Small intestine (tissue), 7 donors: ENCODE measurements around the gene GFPT1. TPM values are rescaled to one million over a fixed set of nuclear protein-coding genes. Genes with fewer than 3 reads are reported as not detected.

ENCODE experiments used
- DNase-seq, 2 donors: peaks; one replicate each; pipeline versions ENCODE4 v3.0.0 to v3.0.0-alpha.2; 2013
- FAIRE-seq: peaks from 2 replicates; lab custom pipeline; 2012; peaks lifted over from hg19 to GRCh38; lab: Jason Lieb, UNC
- H3K27ac ChIP-seq, 3 donors: one replicate each; pipeline ENCODE4 v1.5.1; 2013; ENCODE audit warnings: low read length in 2 of 3, mild to moderate bottlenecking in 2 of 3, control low read depth in 1 of 3, inconsistent platforms in 1 of 3, low read depth in 1 of 3, moderate library complexity in 1 of 3
- H3K27me3 ChIP-seq, 3 donors: one replicate each; pipeline ENCODE4 v1.6.1; 2013; ENCODE audit warnings: low read length in 3 of 3, inconsistent platforms in 1 of 3; ENCODE audit not compliant: control insufficient read depth in 3 of 3, insufficient read depth in 3 of 3
- H3K36me3 ChIP-seq, 3 donors: one replicate each; pipeline ENCODE4 v1.6.1; 2013; ENCODE audit warnings: low read length in 3 of 3, inconsistent platforms in 1 of 3, low read depth in 1 of 3, mild to moderate bottlenecking in 1 of 3, moderate library complexity in 1 of 3; ENCODE audit not compliant: control insufficient read depth in 3 of 3, insufficient read depth in 2 of 3
- H3K4me1 ChIP-seq, 3 donors: one replicate each; pipeline ENCODE4 v1.6.1; 2013; ENCODE audit warnings: low read length in 2 of 3, inconsistent platforms in 1 of 3, low read depth in 1 of 3, mild to moderate bottlenecking in 1 of 3, moderate library complexity in 1 of 3; ENCODE audit not compliant: control insufficient read depth in 3 of 3, insufficient read depth in 2 of 3
- H3K4me3 ChIP-seq, 3 donors: one replicate each; pipeline ENCODE4 v1.5.1; 2013; ENCODE audit warnings: low read length in 3 of 3, control low read depth in 1 of 3, inconsistent platforms in 1 of 3, low read depth in 1 of 3, mild to moderate bottlenecking in 1 of 3, moderate library complexity in 1 of 3
- H3K9me3 ChIP-seq, 2 donors: one replicate each; pipeline ENCODE4 v1.6.1; 2013; ENCODE audit warnings: low read depth in 1 of 2, low read length in 1 of 2; ENCODE audit not compliant: control insufficient read depth in 2 of 2, insufficient read depth in 1 of 2
- WGBS, 3 donors: extraction: QIAGEN DNeasy Blood & Tissue Kit; methylation state at CpG; one replicate each; pipeline ENCODE4 v1.1.7; 2013; 5-methylcytosine and 5-hydroxymethylcytosine counted together
- polyA plus RNA-seq, 4 donors: library from polyadenylated mRNA; stranded (reverse) in 3 of 4; unstranded in 1 of 4; fragments of 200-250 nt in 3 of 4; fragments of 120-200 nt in 1 of 4; gene quantifications; one replicate each; pipeline versions ENCODE4 v1.2.1 to v1.2.3, GENCODE V29; 2013
- donor health status: healthy with polysubstance abuse.
- donor health status: control.
- donor health status: control.
- donor health status: Bipolar disorder and iron deficiency.
- donor health status: healthy.

The GFPT1 gene
- polyA plus RNA-seq, 4 donors = 15.9 to 55.4 (median 27.0) TPM

DNA sequence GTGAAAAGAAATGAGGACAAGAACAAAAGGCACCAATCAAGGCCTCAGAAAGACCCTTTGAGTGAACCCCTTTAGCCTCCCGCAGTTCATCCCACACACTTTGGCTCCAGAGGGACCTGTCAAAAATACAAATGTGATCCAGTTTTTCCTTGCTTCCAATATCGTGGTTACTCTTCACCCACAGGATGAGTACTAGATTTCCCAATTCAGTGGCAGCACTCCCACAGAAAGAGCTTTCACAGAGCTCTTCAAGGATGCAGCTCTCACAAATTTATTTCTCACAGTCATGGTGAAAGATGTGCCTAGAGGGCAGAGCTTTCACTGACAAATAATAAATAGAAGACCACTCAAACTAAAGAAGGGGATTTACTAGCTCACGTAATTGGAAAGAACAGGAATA lies 3.0 kb upstream of the GFPT1 start:
- DNase-seq (no peak), FAIRE-seq (no peak)
- H3K9me3 ChIP-seq = no peaks in the 10 kb centered on the region
- H3K27ac ChIP-seq = no peak overlapping the region
- peaks cover 0 to 8% (median 2%) of the 10 kb centered on the region in 3 donors for H3K4me1 ChIP-seq
- no peaks in the 10 kb centered on the region for H3K27me3 ChIP-seq
- no peak overlapping the region for H3K4me3 ChIP-seq
- 81 to 99% (median 93%) methylated on average over 3 of the region's 3 CpGs for WGBS, 3 donors
- H3K36me3 ChIP-seq = peaks cover 0 to 8% (median 4%) of the 10 kb centered on the region in 3 donors

DNA sequence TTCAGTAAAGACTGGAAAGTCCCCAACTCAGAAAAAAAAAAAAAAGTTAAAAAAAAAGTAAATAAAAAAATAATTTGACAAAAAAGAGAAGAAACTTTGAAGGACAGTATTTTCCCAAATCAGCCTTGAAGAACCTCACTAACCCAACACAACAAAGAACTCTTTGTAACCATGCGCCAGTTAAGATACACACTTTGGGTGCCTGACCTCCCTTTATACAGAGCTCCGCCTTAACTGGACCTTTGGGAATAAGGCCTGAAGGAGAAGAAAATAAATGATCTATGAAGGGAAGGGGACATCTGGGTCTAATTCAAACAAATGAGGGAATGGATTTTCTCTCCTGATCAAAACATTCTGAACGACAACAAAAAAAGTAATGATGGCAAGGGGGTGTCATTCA lies 2.2 kb upstream of the GFPT1 start:
- H3K27ac ChIP-seq = no peak overlapping the region
- WGBS, 3 donors = 94 to 98% (median 95%) methylated on average over 3 of the region's 3 CpGs
- H3K36me3 ChIP-seq = peaks cover 0 to 4% (median 4%) of the 10 kb centered on the region in 3 donors
- peaks cover 0 to 11% (median 2%) of the 10 kb centered on the region in 3 donors for H3K4me1 ChIP-seq
- no peak for FAIRE-seq
- H3K27me3 ChIP-seq = no peaks in the 10 kb centered on the region
- H3K4me3 ChIP-seq = no peak overlapping the region
- H3K9me3 ChIP-seq = no peaks in the 10 kb centered on the region
- no peak for DNase-seq

DNA sequence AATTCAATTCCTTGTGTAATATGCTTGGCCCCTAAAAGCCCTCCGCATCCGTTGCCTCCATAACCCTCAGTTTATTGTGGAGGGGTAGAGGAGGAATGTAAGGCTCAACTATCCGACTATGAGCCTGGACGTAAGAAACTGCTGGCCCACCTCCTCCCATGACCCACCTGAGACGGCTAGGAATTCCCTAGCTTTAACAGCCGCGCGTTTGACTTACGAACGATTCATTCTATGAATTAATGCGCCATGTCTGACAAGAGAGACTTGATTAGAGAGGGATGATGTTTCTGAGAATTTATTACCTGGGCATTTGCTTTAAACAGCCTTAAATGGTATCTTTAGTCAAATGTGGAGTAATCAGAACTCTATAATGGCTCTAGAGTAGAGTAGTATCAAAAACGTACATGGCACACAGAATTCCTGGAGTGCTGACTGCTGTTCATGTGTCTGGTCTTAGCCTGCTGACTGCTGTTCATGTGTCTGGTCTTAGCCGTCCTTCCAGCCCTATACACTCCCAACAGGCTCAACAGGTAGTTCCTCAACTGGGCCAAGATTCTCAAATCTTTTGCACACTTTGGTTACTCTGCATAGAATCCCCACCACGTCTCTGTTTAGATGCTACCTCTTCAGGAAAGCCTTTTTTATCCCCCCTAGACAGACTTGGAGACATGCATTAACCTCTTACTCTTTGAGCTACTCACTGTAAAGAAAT lies 899 bp upstream of the GFPT1 start:
- no peaks in the 10 kb centered on the region for H3K9me3 ChIP-seq
- no peak for FAIRE-seq
- no peak for DNase-seq
- peaks cover 0 to 3% (median 0%) of the 10 kb centered on the region in 3 donors for H3K36me3 ChIP-seq
- H3K4me1 ChIP-seq = peaks cover 0 to 14% (median 2%) of the 10 kb centered on the region in 3 donors
- peak overlapping the region in 2 of 3 donors; percentile 70 to 93 for H3K4me3 ChIP-seq
- no peaks in the 10 kb centered on the region for H3K27me3 ChIP-seq
- H3K27ac ChIP-seq = peak overlapping the region; percentile 70 to 97 (median 91)
- 64 to 70% (median 64%) methylated on average over 14 of the region's 14 CpGs for WGBS, 3 donors

DNA sequence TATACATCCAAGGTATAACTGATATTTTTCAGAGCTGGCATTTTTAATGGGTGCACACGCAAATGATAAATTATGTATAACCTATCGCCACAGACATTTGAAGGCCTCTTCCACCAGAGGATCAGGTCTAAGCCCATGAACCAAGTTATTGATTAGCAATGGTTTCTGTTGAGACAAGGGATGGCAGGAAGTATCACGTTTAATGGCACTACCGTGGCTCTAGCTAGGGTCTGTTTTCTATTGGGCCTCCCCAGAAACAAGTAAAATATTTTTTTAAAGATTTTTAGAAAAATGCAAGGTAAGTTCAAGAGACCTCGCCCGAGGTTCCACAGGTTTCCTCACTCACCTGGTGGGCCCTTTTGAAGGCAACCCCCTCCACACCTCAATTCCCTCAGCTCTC lies 667 bp downstream of the GFPT1 start:
- Histone ChIP-seq H3K4me1 (peaks cover 1 to 24% (median 3%) of the 10 kb centered on the region in 3 donors), H3K27ac (peak overlapping the region; percentile 84 to 97 (median 88)), H3K27me3 (no peaks in the 10 kb centered on the region), H3K36me3 (peaks cover 0 to 6% (median 0%) of the 10 kb centered on the region in 3 donors), H3K4me3 (peak overlapping the region; percentile 77 to 97 (median 93)), H3K9me3 (no peaks in the 10 kb centered on the region)
- peak in 1 of 2 donors; percentile 22 for DNase-seq
- 2 to 8% (median 5%) methylated on average over 6 of the region's 6 CpGs for WGBS, 3 donors
- FAIRE-seq = no peak

DNA sequence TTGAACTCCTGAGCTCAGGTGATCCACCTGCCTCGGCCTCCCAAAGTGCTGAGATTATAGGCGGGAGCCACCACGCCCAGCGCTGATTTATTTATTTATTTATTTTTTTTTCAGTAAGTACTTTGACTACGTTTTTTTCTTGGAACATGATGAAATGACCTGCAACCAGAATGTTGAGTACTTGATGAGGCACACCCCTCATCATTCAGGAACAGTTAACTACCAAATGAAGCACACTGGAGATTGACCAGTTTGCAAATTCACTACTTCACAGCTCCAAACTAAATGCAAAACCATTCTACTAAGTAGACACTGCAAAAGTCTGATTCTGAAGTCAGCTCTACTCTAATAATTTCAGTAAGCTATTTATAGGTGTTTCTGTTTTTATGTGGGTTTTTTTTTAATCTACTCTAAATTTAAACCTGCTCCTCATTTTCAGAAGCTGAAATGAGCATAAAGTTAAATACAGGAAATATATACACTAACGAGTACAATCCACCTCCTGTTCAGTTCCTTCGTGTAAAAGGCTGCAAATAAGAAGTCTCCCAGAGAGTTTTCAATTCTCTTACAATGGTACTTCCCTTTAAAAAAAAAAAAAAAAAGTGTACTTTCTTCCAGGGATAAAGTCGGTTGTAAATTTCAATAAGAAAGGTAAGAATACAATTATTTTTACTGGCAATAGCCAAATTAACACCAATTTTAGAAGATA lies 1.4 kb downstream of the GFPT1 start:
- peak overlapping the region in 1 of 3 donors; percentile 88 for H3K27ac ChIP-seq
- 16 to 38% (median 38%) methylated on average over 8 of the region's 8 CpGs for WGBS, 3 donors
- H3K27me3 ChIP-seq = no peaks in the 10 kb centered on the region
- FAIRE-seq = no peak
- peak; percentile 38 to 43 for DNase-seq
- peak overlapping the region in 1 of 3 donors; percentile 77 for H3K4me3 ChIP-seq
- H3K9me3 ChIP-seq = no peaks in the 10 kb centered on the region
- H3K36me3 ChIP-seq = peaks cover 0 to 8% (median 0%) of the 10 kb centered on the region in 3 donors
- peaks cover 3 to 24% (median 5%) of the 10 kb centered on the region in 3 donors for H3K4me1 ChIP-seq

DNA sequence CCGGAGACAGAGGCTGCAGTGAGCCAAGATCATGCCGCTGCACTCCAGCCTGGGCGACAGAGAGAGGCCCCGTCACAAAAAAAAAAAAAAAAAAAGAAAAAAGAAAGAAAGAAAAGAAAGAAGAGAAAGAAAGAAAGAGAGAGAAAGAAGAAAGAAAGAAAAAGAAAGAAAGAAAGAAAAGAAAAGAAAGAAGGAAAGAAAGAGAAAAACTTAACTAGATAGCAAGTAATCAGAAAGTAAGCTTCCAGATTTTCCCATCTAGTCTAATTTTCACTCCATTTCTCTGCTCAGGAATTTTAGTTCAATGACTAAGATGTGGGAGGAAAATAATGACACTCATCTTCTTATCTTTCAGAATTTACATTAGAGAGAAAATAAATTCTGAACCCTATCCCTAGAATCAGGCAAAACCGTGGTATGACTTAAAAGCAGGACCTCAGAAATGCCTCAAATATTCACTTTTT lies 2.4 kb downstream of the GFPT1 start:
- Histone ChIP-seq H3K9me3 (no peaks in the 10 kb centered on the region), H3K4me1 (peaks cover 3 to 24% (median 10%) of the 10 kb centered on the region in 3 donors), H3K4me3 (no peak overlapping the region), H3K27me3 (no peaks in the 10 kb centered on the region), H3K36me3 (peaks cover 0 to 10% (median 0%) of the 10 kb centered on the region in 3 donors), H3K27ac (no peak overlapping the region)
- 85 to 94% (median 91%) methylated on average over 5 of the region's 5 CpGs for WGBS, 3 donors
- DNase-seq (no peak), FAIRE-seq (no peak)

DNA sequence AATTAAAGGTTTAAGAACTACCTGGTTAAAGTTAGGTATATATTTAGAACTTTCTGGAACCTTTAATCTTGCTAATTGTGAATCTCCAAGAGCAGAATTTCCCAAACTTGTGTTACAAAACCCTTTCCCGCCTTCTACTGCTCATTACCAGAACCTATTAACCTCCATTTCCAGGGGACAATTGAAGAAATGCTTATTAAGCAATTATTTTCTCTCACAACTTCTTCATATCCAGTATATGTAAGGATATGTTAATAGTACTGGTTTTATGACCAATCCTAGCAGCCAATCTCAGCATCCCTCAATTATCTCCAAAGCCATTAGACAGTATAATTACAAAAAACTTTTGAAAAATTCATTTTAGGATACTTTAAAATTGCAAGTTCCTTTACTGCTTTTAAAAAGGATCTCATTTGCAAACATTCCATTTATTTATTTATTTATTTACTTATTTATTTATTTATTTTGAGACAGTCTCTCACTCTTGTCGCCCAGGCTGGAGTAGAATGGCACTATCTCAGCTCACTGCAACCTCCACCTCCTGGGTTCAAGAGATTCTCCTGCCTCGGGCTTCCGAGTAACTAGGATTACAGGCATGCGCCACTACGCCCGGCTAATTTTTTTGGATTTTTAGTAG lies 3.7 kb downstream of the GFPT1 start:
- FAIRE-seq = no peak
- Histone ChIP-seq H3K9me3 (no peaks in the 10 kb centered on the region), H3K27ac (peak overlapping the region in 1 of 3 donors; percentile 54), H3K36me3 (peaks cover 0 to 14% (median 0%) of the 10 kb centered on the region in 3 donors), H3K4me3 (no peak overlapping the region), H3K27me3 (no peaks in the 10 kb centered on the region), H3K4me1 (peaks cover 3 to 24% (median 10%) of the 10 kb centered on the region in 3 donors)
- no peak for DNase-seq
- WGBS, 3 donors = 94 to 96% (median 95%) methylated on average over 7 of the region's 7 CpGs

DNA sequence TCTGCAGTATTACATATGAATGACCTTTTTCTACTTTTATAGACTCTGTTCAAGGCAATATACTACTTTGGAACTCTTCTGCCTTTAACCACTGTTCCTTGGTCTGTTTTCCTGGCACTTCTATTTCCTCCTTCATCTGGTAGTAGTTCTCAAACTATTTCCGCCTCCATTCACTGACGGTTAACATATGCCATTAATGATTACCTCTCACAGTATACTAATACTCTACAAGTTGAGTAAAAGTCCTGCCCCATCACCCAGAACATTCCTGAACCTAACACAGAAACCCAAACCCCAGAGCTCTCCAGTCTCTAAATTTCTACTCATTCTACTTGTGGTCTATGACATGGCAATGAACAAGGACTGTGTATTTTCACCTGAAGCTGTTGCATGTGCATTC lies 4.5 kb downstream of the GFPT1 start:
- H3K9me3 ChIP-seq = no peaks in the 10 kb centered on the region
- H3K4me3 ChIP-seq = no peak overlapping the region
- H3K36me3 ChIP-seq = peaks cover 0 to 17% (median 0%) of the 10 kb centered on the region in 3 donors
- H3K4me1 ChIP-seq = peaks cover 1 to 16% (median 10%) of the 10 kb centered on the region in 3 donors
- DNase-seq (peak; percentile 70 to 76), FAIRE-seq (no peak)
- 21 to 59% (median 36%) methylated on average over 2 of the region's 2 CpGs for WGBS, 3 donors
- no peaks in the 10 kb centered on the region for H3K27me3 ChIP-seq
- peak overlapping the region; percentile 32 to 54 (median 32) for H3K27ac ChIP-seq
